Measurements from ENCODE around the gene SULF2.

Gene SULF2

DNA sequence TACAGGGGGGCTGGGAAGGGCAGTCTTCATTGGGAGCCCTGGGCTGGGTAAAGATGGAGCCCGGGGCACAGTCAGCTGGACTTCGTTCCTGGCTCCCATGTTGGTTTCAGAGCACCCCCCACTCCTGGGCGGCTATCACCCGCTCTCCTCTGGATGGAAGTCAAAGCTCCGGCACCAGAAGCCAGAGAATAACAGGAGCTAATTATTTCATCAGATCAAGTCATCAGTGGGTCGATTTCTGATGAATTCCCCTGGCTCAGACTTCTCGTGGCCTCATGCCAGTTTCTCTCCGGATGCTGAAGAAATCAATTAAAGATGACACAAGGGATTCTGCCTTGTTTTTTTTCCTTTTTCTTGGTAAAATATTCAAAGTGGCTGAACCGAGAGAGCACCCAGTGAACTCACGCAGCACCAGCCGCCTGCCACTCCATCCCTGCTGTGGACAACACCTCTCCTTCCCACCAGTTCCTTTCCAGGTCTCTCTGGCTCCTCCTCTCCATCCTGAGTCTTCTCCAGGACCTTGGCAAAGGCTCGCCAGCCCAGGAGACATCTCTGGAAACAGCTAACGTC lies 22.5 kb downstream of the SULF2 start:
- no peak for DNase-seq (ENCODE audit: low read depth in 1 of 2, low spot score in 1 of 2)

DNA sequence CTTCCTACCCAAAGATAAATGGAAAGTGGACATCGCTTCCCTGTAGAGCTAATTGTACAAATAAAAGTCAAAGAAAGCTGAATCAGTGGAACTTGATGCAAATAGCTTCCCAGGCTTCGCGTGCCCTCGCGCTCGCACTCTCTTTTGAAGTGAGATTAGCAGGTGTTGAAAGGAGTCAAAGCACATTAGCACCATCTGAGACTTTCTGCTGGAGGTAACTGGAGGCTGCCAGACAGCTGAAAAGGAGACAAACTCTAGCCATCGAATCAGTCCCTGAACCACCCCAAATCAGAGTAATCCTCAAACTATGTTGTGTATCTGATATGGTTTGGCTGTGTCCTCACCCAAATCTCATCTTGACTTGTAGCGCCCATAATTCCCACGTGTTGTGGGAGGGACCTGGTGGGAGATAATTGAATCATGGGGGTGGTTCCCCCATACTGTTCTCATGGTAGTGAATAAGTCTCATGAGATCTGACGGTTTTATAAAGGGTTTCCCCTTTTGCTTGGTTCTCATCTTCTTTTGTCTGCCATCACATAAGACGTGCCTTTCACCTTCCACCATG lies 23.7 kb downstream of the SULF2 start:
- DNase-seq (ENCODE audit: low read depth in 1 of 2, low spot score in 1 of 2) = no peak

GRCh38 chr20:47760686-47761481 lies 24.4 kb downstream of the SULF2 start:
- DNase-seq (ENCODE audit: low read depth in 1 of 2, low spot score in 1 of 2) = no peak

DNA sequence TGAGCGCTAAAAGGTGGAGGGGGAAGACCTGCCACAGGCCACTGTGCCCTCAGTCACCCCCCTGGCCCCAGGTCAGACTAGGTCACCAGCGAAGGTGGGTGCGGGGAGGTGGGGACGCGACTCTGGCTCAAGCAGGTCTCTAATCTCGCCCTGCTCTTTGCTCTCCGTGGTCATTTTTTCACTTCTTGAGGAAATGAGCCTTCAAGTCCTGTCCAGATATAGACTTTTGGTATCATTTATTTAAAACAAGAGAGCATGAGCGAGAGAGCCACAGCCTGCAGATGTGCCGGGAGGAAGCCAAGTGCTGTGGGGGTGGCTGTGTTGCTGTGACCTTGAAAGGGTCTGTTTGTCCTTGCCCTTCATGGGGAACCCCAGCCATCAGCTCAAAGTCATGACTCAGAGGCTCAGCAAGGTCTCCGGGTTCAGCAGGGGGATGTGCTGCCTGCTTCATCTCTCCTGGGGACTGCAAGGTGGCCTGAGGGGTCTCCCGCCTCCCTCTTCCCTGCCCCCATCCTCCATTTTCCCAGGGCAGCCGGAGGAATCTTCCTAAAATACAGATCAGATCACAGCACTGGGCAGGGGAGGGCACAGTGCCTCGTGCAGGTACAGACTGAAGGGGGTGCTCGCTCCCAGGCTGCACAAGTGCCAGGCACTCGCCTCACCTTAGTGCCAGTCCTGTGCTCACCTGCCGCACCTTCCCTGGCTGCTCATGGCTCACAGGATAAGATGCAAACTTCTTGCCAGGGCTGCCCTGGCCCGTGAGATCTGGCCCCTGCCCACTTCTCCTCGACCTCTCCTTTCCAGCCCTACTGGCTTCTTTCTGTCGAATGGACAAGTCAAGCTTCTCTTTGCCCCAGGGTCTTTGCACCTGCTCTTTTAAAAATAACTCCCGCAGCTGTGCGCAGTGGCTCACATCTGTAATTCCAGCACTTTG lies 26.5 kb downstream of the SULF2 start:
- no peak for DNase-seq (ENCODE audit: low read depth in 1 of 2, low spot score in 1 of 2)

- no peak for DNase-seq (ENCODE audit: low read depth in 1 of 2, low spot score in 1 of 2)
Observed at GRCh38 chr20:47757145-47758035, 27.9 kb downstream of the SULF2 start.

DNA sequence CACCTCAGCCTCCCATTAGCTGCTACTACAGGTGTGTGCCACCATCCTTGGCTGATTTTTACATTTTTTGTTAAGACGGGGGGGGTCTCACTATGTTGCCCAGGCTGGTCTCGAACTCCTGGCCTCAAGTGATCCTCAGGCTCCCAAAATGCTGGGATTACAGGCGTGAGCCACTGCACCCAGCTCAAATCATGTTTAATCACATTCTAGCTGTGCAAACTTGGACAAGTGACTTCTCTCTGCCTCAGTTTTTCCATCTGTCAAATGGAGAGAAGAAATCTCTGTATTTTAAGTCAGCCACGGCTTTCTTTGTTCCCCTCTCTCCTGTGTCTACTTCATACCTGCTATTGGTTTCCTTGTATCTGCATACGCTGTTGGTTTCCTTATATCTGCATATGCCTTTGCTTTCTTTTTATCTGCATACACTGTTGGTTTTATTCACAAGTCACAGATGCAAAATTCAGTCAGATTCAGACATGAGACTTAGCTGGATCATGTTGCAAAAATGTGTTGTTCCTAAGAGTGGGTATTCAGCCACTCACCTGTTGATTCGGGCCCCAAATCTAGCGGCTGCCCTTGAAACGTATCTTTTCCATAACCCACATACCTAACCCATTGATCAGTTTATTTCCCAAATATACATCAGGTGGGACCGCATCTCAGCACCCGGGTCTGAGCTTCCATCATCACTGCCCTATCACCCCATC lies 30.2 kb downstream of the SULF2 start:
- no peak for DNase-seq (ENCODE audit: low read depth in 1 of 2, low spot score in 1 of 2)

DNA sequence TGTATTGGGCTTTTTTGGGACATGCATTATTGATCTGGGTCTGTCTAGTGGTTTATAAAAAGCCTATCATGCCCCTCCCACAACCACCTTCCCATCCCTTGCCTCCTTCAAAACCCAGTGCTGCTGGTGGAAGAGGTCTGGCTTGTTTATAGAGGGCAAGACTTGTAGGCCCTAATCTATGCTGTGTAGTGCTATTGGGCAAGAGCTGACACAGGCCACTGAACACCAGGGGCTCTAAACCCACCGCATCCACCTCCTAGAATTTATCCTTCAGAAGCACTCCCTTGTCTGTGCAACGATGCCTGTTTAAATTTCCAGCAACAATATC lies 30.9 kb downstream of the SULF2 start:
- DNase-seq (ENCODE audit: low read depth in 1 of 2, low spot score in 1 of 2) = no peak

DNA sequence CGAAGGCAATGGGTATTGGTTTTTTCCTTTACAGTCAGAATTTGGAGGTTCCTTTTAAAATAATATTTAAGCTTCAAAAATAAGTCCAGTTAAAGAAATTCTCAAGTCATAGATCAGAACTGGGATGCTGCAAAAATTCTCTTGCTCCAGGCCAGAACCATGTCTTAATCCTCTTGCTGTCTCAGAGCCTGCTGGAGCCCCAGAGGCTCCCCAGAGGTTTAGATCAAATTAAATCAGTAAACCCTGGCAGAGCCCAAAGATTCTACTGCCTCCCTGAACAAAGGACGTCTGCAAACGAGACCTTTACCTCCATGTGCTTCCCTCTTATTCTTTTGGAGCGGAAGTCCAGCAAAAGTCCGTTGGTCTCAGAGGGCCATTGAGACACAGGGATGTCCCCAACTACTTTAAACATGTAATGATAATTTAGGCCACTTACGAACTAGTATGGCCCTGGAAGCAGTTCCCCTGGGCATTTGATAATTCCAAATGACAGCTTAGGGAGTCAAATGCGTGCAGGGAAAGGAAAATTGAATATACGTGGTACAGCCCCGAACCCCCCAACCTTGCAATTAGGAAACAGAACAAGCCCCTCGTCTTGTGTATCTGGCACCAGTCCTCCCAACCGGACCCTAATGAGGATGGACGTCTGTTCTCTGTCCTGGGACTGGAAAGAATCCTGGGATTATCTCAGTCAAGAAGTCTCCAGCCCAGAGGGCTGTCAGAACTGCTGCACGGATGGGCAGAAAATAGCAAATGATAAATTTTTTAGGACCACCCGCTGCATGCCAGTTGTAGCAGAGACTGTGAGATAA lies 31.5 kb downstream of the SULF2 start:
- no peak for DNase-seq (ENCODE audit: low read depth in 1 of 2, low spot score in 1 of 2)

DNA sequence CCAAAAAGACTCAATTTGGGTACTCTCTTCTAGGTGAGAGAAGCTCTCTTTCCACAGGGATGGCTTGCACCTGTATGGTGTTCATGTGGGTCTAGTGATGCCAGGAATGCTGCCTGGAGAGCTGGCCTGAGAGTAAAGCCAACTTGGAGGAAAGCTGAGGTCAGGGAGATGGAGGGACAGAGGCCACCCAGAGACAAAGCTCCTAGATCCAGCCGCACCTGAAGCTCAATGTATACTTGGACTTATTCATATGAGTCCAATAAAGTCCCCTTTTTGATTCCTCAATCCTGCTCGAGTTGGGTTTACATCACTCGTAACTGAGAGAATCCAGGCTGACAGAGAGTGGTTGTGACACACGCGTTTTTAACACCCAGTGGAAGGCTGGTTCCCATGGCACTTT lies 33.8 kb downstream of the SULF2 start:
- DNase-seq (ENCODE audit: low read depth in 1 of 2, low spot score in 1 of 2) = no peak

GRCh38 chr20:47749339-47749738 lies 35.9 kb downstream of the SULF2 start:
- no peak for DNase-seq (ENCODE audit: low read depth in 1 of 2, low spot score in 1 of 2)

- DNase-seq (ENCODE audit: low read depth in 1 of 2, low spot score in 1 of 2) = no peak
Observed at GRCh38 chr20:47748823-47749222, 36.5 kb downstream of the SULF2 start.

GRCh38 chr20:47748069-47748468 lies 37.2 kb downstream of the SULF2 start:
- no peak for DNase-seq (ENCODE audit: low read depth in 1 of 2, low spot score in 1 of 2)

GRCh38 chr20:47747669-47748031 lies 37.6 kb downstream of the SULF2 start:
- DNase-seq (ENCODE audit: low read depth in 1 of 2, low spot score in 1 of 2) = no peak

GRCh38 chr20:47744803-47745202 lies 40.5 kb downstream of the SULF2 start:
- DNase-seq (ENCODE audit: low read depth in 1 of 2, low spot score in 1 of 2) = no peak

GRCh38 chr20:47743671-47744070 lies 41.6 kb downstream of the SULF2 start:
- no peak for DNase-seq (ENCODE audit: low read depth in 1 of 2, low spot score in 1 of 2)

GRCh38 chr20:47741669-47742608 lies 43.3 kb downstream of the SULF2 start:
- DNase-seq (ENCODE audit: low read depth in 1 of 2, low spot score in 1 of 2) = no peak

DNA sequence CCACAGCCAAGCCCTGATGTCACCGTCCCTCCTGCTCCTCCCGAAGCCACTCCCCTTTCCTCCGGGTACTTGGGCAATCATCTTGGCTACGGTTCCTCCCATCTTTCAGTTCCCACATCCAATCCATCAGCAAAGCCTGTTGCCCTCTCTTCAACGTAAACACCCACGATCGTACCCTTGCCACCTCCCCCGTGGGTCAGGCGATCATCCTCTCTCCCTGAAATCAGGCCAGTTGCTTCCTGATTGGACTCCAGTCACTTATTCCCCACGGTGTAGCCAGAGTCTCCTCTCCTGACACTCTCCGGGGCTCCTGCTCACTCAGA lies 44.5 kb downstream of the SULF2 start:
- DNase-seq (ENCODE audit: low read depth in 1 of 2, low spot score in 1 of 2) = no peak

GRCh38 chr20:47740121-47740861 lies 45.0 kb downstream of the SULF2 start:
- DNase-seq (ENCODE audit: low read depth in 1 of 2, low spot score in 1 of 2) = no peak

Data from activated T-helper 1 cell treated with anti-CD3 and anti-CD28 coated beads, Interleukin-2, amount 50 U/mL, for 16 hours (primary cell).